ENCODE results near the gene HOXB7.

The HOXB7 gene

DNA sequence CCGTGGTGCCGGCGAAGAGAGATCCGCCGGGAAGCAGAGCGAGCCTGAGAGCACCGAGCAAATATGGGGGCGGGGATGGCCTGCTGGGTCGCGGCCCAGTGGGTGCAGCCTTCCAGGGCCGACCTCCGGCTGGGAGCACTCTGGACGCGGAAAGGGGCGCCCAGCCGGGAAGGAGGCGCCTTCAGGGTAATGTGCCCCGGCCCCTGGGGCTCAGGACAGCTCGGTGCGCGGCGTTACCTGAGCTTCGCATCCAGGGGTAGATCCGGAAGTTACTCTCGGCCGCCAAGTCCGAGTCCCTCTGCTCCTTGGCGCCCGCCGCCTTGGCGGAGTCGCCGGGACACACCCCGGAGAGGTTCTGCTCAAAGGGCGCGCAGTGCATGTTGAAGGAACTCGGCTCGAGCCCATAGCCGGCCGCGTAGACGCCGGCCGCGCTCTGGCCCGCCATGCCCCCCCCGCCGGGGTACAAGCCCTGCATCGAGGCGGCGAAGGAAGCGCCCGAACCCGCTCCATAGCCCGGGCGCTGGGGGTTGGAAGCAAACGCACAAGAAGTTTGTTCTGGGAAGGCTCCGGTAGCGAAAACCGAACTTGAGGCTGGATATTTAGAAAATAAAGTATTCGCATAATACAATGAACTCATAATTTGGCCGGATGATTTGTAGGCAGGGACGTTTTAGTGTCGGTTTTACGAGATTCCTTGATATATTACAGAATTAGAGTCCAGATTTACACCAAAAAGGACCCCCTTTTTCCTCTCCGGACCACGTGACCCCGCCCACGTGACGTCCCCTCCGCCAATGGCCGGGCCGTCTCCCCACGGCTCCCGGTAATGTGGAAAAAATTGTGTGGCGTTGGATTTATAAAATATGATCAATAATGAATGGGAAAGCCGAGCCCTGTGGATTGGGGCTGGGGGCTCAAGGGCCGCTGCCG is at the start of gene HOXB7:
Gene HOXB7, minus strand, starts transcription at position 736 of the 930 bp plus-strand sequence. Its CDS starts 99 bp downstream, at position 637.
- DNase-seq, result peak in 10 of 14 donors; percentile 37 to 84 (median 62)

DNA sequence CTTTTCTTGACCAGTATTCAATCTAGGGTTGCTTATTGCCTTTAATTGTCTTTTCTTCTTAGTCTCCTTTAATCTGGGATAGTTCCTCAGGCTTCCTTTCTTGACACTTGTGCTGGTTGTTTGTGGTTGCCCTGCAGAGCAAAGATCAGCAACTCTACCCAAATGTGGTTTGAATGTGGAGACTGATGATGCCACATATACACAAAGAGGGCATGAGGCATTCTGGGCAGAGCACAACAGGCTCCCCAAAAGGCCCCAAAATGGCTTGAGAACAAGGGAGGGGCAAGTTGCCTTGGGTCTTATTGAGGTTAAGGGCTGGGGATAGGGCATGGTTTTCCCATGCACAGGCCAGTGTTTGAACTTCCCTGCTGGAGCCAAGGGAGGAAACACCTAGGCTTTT is 45.1 kb upstream of the HOXB7 start:
- DNase-seq, result no peak

DNA sequence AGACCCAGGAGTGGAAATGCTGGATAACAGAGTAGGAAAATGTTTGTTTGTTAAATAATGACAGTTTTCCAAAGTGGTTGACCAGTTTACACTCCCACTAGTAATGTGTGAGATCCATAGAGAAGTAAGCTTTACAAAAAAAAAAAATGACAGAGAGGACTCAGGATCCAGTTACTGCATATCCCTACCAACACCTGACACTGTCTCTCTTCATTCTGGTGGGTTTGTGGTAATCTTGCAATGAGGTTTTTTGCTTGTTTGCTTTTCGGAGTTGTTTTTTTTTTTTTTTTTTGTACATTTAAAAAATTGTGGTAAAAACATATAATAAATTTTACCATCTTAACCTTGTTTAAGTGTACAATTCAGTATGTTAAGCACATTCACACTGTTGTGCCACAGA is 38.9 kb upstream of the HOXB7 start:
- no peak for DNase-seq

DNA sequence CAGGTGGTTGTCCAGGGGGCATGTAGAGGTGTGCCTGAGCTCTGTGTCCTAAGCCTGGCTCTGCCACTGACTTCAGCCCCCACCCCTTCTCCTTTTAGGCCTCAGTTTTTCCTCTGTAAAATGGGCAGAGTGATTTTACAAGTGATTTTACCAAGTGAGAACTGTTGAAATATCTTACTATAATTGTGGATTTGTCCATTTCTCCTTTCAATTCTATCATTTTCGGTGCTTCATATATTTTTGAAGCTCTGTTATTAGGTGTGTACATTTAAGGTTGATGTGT is 37.1 kb upstream of the HOXB7 start:
- DNase-seq, result no peak

DNA sequence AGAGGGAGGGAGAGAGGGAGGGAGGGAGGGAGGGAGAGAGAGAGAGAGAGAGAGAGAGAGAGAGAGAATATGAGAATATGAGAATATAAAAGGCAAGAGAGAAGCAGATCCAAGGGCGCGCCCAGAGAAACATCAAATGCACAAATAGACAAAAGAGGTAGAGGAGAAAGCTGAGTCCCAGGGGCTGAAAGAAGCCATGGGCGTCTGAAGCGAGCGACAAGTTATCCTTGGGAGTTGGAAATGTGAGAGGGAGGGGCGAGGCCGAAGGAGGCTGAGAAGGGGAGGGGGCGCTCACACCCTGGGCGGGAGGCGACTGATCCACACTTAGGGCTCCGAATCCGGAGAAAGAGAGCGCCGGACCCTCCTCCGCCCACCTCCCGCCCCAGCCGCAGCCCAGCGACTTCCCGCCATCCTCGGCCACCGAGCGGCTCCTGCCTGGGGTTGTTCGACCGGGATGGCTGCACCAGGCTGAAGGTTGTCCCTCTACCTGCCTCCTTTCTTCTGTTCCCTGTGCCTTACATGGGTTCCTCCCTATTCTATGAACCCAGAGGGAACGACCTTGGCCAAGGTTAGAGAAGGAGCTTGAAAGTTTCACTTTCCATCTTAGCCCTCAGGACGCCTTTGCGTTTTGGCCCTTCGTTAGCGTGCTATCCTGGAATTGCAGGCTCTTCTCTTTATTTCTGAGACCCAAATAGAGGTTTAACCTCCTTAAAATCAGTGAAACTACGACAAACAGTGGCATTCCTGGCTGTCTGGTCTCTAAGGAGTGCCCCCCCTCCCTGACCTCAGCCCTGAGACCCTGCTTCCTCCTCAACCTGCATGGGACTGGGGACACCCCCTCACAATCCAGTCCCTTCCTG is 36.5 kb upstream of the HOXB7 start:
- no peak for DNase-seq

DNA sequence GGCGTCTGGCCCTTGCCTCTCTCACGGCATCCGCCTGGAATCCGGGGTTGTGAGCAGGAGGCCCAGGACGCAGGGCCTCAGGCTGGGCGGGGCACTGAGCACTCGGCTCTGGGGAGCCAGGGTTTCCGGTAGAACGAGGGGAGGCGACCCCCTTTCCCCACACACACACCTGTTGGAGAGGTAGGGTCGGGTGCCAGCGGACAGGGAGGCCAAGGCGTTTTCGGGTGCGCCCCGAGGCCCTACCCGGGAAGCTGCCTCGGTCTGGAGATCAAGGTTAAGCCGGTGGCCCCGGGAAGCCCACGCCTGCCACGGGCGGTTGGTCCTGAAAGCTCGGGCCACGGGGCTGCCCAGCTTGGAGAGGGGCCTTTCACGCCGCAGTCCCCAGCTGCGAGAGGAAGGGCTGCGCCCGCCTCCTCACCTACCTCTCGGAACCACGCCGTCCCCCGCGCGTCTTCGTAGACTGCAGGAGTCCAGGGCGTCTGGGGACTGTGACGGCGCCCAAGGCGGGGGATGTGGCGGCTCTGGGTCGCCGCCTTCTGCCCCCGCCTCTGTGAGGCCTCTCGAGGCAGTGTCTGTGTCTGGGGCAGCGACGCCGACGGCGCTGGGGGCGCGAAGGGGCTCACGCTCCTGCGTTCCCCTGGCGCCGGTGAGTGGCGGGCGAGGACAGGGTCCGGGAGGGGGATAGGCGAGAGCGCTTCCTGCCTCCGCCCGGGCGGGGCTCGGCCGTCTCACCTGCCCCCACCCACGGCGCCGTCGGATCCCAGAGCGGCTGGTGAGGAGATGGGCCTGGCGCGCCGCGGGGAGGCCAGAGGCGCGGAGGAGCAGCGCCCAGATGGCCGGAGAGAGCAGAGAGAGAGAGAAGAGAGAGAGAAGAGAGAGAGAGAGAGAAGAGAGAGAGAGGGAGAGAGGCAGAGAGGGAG is 35.6 kb upstream of the HOXB7 start:
- no peak for DNase-seq

DNA sequence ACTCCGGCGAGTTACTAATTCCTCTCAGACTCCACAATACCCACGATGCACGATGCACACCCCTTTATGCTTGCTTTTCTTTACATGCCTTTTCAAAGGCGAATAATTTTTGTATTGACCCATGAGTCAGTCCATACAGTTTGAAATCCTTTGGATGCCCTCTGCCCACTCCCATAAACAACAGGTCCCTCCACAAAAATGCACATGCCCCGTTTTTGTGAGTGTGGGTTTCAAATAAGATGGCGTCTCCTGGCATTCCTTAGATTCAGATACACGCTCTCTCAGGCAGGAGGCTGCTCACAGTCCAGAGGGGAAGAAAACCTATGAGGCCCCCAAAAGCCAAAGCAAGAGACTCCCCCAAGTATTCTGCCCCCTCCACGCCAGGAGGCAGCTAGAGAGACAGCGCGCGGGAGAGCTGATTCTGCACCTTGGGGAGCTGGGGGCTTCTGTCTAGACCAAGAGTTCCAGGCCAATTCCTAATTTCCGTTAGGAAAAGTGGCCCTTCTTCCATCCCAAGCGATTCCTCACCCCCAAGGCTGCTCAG is 34.9 kb upstream of the HOXB7 start:
- no peak for DNase-seq

DNA sequence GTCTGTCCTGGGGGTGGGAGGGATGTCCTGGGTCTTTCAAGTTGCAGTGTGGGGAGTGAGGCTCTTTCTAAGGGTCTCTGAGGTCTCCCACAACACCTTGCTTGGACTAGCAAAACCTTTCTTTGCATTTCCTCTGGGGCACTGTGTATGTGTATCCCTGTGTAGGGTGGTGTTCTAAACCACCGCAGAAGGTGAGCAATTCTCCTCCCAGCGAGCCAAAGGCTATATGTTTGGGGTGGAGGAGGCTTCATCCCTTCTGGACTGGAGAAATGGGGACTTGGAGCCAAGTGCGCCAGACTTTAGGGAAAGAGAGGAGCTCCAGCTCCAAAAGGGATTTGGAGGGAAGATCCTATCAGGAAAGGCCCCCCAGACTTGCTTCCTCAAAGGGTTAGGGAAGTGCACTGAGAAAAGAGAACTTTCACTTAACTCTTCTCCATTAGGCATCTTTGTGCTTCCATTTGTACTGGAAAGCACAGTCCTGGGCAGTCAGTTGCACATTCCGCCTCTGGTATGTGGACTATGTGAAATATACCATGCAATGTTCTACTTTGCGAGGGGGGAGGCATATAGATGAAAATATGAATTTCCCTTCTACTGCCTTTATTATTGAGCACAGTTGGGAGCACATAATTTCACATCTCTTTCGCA is 34.2 kb upstream of the HOXB7 start:
- no peak for DNase-seq

DNA sequence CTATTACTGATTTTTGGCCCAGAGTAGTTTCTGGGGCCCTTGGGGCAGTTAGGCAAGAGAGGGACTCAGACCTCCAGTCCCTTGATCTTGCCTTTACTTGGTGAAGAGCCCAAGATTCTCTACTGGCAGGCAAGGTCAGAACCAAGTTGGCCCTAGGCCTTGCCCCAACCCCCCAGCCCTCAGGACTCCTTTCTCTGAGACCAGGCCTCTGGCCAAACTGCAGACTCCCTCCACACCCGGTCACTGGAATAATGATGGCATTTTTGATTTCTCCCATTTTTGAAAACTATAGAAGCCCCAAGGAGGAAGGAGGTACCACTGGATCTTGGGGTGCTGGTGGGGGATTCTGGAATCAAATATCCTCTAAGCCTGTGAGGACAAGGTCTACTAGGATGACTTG is 33.3 kb upstream of the HOXB7 start:
- no peak for DNase-seq

DNA sequence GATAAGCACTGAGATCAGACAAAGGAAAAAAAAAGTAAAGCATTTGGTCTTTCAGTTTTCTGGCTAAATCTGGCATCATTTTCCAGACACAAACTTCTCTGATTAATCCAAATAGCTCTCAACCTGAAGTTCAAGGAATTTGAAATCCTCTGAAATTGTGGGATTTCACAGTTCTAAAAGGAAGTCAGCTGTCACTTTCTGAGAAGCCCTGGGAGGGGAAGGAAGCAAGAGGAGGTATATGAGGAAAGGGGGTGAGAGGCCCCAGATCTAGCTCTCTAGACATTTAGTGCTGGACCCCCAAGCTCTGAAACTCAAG is 32.8 kb upstream of the HOXB7 start:
- DNase-seq, result no peak

DNA sequence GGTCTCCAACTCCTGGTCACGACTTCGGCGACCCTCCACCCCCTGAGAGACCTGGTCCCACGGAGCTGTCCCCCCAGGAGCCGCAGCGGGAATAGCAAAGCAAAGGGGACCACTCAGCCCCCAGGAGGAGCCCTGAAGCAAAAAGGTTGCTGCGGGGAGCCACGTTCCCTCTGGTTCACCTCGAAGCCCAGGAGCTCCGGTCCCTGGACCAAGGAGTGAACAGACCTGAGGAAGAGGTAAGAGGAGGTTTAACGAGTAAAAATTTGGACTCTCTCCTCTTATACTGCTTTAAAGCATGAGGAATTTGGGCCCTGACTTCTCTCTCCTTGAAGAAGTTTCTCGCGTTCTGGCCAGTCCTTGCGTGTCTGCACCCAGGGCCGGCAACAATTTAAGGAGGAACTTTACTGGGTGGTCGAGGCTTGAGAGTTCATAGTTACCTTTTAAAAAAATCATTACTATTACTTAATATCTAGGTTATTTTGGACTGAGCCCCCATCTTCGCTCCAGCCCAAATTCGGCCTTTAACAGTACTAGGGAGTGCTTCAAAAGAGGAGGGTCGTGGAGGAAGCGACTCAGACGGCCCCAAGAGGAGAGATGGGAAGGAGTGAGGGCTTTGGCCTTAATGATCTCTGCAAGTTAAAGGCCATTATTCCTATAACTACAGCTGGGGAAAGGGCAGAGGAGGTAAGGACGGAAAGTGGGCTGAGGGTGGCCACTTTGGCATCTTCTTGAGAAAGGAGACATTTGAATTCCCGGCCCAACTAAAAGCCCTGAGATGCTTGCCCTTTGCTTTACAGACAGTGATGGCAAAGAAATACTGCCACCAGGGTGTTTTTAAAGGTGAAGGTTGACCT is 32.3 kb upstream of the HOXB7 start:
- no peak for DNase-seq

DNA sequence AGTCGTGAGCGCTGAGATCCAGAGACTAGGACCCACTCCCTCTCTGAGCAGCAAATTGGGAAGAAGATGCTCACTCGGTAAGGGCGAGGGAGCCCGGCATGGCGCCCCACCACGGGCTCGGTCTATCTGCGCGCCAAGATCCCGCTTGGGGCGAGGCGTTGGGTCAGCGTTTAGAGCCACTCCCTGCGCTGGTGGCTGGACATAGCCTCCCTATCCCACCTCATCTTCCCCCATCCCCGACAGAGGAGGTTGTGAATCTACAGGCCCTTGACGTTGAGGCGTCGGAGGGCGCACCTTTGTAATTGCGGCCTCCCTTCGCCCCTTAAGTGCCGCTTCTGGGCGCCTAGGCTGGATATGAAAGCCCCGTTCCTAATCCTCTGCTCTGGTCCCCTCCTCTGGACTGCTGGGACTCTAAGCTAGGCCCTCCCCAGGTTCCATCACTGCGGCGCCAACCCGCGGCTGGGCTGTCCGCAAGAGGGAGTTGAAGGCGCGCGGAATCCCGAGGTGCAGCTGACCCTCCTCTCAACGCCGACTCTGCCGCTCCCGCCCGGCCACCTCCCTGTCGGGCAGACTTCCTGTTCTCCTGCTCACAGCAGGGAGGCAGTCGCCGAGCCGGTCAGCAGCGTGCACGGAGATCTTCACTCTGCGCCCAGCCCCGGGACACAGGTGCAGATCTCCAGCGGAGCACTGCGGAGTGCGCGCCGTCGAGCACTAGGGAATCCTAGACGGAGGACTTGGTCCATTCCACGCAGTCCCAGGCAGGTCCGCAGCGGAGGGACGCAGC is 31.4 kb upstream of the HOXB7 start:
- no peak for DNase-seq

DNA sequence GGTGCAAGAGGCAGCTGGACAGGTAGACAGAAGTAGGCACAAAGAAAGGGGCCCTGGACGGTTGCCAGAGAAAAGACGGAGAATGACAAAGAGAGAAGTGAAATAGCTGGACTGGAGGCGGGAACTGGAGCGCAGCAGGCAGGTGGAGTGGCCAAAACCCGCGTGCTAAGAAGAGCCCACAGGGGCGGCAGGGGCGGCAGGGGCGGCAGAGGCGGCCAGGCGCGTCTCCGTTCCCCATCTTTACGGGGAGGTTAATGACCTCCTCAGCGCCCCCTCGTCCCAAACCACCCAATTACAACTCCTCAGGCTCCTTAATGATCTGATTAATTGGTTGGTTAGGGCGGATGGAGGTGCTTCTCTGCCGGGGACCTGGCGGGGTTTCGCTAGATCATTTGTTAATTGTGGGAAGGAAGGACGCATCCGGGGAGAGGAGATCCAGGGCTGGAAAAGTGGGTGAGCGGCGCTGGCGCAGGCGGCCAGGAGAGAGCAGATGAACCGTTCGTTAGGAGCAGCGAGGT is 30.8 kb upstream of the HOXB7 start:
- no peak for DNase-seq

DNA sequence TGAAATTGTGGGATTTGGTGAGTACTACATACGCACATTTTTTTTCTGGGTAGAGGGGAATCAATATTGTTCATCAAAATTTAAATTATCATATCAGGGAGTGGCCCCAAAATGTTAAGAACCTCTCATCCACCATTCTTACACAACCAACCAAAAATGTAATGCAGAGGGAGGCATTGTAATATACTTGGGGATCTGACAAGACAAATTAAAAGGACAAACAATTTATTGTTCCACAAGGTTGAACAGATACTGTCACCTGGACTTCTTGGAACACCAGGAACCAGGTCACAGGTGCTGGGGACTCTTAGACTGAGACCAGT is 30.0 kb upstream of the HOXB7 start:
- no peak for DNase-seq

DNA sequence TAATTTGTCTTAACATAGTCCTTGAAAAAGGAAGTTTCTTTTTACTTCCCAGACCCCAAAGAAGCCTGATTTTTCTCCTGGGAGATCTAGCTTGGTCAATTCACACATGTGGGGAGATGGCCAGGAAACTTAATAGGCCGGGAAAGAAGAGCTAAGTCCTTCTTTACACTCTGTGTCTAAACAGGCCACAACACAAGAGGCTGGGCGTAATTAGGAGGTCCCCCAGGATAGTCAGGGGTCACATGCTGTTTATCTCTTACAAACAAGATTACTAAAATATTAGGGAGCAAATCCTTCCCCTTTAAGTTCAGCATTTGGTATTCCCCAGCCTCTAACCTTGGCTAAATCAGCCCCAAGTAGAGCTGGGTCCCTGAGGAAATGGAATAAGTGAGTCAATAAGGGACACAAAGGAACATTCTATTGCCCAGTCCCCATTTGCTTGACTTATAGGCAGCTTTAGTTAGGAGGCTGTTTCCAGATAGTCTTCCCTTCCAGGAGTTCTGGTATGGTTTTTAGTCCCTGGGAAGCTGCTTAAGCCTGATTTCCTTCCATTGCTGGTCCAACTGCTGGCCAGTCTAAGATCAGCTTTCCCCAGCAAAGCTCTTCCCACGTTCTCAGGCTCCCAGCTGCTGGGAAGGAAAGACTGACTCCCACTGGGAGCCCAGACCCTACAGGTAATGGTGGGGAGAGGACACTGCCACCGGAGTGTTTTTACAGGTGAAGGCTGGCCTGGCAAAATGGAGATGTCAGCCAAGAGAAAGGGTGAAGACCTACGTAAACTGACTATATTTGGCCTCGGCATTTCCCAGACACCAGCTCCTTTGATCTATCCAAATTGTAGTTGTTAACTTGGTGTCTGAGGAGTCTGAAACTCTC is 29.4 kb upstream of the HOXB7 start:
- no peak for DNase-seq

DNA sequence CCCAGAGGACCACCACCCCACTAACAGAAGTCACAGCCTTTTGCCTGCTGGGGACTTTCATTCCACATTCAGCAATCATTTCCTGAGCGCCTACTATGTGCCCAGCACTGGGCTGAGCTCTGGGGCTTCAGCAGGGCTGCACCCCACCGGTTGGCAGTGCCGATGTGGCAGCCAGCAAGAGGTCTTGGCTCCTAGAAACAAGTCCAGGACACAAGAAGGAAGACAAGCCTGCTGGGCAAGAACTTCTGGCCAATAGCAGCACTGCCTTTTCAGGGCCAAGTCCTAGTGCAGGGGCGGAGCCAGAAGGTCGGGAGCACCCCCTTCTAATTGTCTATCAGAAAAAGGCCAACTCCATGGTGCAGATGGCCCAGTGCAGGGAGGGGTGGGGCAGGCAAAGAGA is 28.3 kb upstream of the HOXB7 start:
- DNase-seq, result no peak

DNA sequence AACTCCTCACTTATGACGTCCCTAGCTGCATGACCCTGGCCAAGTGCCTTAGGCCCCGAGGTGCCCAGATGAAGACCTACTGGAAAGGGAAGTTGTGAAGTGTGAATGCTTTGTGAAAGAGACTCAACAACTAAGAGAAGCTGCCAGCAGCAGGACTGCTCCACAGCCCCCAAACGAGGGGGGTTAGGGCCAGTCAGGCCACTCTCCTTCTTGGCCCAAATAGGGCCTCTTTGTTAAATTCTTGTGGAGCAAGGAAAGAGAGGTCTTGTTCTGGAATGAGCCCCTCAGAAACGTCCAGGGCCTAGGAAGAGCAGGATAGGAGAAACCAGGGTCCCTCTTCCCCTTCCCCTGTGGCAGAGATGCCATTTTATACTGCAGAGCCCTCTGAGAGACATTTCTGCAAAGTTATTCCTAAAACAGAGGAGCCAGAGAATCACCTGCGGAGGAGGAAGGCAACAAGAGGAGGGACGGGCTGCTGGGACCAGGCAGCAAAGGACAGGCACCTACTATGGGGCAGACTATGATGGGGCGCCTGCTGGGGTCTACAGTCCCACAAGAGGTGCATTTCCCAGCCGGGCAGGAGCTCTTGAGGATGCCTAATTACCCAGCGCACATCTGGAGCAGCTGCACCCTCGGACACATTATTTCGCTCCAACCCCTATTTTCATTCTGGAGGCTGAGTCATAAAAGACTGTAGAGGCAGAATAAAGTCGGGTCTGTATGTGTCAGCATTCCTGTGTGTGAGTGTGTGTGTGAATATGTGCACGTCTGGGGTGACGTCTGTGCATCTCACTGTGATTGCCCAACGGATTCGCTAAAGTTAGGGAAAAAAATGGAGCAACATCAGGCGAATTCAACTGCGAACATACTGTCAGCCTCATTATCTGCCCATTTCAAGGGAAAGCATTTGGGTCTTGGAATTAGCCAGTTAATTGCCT is 26.8 kb upstream of the HOXB7 start:
- no peak for DNase-seq

Data from C1 segment of cervical spinal cord (tissue), 14 donors.